GM18505 (cell line): Measurements from ENCODE around the gene AFF4.
"Not testable (repeated sequence)": the region's sequence is repeated elsewhere in the genome, so short reads cannot be mapped to it uniquely, and the experiment has no call there.

Experiments
- ATAC-seq: cut with Tn5 transposase; IDR thresholded peaks from one replicate; pipeline ENCODE4 v1.9.1; 2021; ENCODE audit not compliant: unreplicated experiment
- POLR2A ChIP-seq: IDR thresholded peaks from 4 replicates; pipeline ENCODE4 v1.6.1; 2011; ENCODE audit warnings: borderline replicate concordance; ENCODE audit not compliant: insufficient read depth, insufficient read length; ENCODE audit errors: extremely low read depth

AFF4 gene

DNA sequence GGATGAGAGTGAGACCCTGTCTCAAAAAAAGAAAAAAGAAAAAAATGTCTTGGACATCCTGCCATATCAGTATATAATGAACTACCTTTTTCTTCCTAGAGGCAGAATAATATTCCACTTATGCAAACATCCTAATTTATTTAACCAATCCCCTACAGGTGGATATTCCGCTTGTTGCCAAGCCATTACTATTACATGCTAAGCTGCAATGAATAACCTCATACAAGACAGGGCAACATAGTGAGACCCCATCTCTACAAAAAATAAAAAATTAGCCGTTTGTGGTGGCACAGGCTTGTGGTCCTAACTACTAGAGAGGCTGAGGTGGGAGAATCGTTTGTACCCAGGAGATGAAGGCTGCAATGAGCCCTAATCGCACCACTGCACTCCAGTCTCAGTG, 1.7 kb upstream of the AFF4 start:
- TF ChIP-seq POLR2A: no peak
- no peak for ATAC-seq

- no peak for TF ChIP-seq POLR2A
- no peak for ATAC-seq
Measured at GRCh38 chr5:132962429-132963021, 909 bp downstream of the AFF4 start.

GRCh38 chr5:132961887-132962286, 1.5 kb downstream of the AFF4 start:
- no peak for ATAC-seq
- no peak for TF ChIP-seq POLR2A

DNA sequence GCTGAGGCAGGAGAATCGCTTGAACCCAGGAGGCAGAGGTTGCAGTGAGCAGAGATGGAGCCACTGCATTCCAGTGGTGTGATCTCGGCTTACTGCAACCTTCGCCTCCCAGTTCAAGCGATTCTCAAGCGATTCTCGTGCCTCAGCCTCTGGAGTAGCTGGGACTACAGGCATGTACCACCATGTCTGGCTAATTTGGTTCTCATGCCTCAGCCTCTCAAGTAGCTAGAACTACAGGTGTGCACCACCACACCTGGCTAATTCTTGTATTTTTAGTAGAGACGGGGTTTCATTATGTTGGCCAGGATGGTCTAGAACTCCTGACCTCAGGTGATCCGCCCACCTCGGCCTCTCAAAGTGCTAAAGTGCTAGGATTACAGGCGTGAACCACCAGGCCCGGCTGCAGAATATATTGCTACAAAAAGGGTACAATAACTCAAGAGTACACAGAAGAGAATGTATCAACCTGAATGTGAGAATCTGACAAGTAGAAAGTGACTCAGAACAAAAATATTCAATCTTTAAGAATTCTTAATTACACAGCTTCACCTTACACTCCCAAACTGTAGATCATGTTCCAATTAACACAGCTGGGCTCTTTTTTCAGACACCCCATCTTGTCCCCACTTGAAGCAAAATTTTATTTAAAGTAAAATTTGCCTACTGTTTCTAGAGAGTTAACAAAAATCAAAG, 2.2 kb downstream of the AFF4 start:
- not testable (repeated sequence) for ATAC-seq

DNA sequence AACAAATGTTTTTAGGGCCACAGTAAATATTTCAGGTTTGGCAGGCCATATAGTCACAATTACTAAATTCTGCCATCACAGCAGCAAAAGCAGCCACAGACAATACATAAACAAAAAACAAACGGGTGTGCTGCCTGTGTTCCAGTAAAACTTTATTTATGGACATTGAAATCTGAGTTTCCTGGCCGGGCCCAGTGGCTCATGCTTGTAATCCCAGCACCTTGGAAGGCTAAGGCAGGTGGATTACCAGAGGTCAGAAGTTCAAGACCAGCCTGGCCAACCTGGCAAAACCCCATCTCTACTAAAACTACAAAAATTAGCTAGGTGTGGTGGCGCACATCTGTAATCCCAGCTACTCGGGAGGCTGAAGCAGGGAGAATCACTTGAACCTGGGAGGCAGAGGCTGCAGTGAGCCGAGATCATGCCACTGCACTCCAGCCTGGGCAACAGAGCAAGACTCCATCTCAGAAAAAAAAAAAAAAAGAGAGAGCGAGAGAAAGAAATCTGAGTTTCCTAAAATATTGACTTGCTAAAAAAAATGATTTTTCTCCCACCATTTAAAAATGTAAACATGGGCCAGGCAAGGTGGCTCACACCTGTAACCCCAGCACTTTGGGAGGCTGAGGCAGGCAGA, 7.2 kb downstream of the AFF4 start:
- not testable (repeated sequence) for ATAC-seq

DNA sequence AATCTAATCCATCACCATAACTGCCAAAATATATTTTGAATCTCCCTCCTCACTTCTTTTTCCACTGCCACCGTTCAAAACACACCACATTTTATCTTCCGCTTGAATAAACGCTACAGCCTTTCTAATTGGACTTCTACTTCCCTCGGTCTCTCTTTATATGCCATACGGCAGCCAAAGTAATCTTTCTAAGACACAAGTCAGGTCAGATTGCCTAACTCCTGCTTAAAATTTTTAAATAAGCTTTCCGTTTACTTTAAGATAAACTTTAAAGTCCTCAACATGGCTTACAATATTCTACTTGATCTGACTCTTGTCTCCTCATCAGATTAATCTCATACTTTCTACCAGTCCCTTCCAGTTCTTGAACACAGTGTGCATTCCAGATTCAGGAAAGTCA, 9.7 kb downstream of the AFF4 start:
- no peak for ATAC-seq
- no peak for TF ChIP-seq POLR2A

GRCh38 chr5:132952829-132953228, 10.6 kb downstream of the AFF4 start:
- TF ChIP-seq POLR2A: no peak
- no peak for ATAC-seq

GRCh38 chr5:132951897-132952296, 11.5 kb downstream of the AFF4 start:
- no peak for TF ChIP-seq POLR2A
- no peak for ATAC-seq

DNA sequence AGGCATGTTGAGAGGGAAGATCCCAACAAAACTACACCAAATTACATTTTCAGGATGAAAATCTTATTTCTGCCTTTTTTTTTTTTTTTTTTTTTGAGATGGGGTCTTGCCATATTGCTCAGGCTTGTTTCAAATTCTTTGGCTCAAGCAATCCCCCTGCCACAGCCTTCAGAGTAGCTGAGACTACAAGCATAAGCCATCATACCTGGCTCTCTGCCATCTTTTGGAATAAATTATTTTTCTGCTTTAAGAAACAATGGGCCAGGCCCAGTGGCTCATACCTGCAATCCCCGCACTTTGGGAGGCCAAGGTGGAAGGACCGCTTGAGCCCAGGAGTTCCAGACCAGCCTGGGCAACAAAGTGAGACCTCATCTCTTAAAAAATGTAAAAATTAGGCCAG, 14.3 kb downstream of the AFF4 start:
- no peak for ATAC-seq
- TF ChIP-seq POLR2A: no peak

DNA sequence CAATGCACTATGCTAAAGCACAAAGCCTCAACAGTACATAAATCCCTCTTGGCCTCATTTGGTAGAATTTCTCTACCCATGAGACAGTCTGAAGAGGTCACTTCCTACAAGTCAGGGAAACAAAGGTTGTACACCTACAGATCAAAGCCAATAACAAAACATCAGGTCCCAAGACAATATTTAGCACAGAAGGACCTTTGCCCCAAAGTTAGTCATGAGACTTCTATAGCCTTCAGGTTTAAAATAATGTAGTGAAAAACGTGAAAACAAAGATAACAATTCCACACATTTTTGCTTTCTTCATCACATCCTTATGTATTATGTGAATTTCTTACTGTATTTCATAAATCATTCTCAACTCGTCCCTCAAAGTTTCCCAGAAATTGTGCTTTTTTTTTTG, 15.8 kb downstream of the AFF4 start:
- ATAC-seq: no peak
- TF ChIP-seq POLR2A: no peak

GRCh38 chr5:132945315-132945714, 18.1 kb downstream of the AFF4 start:
- ATAC-seq: not testable (repeated sequence)

- no peak for ATAC-seq
- no peak for TF ChIP-seq POLR2A
Measured at GRCh38 chr5:132943362-132944022, 19.9 kb downstream of the AFF4 start.

GRCh38 chr5:132941331-132941730, 22.1 kb downstream of the AFF4 start:
- TF ChIP-seq POLR2A: no peak
- no peak for ATAC-seq

DNA sequence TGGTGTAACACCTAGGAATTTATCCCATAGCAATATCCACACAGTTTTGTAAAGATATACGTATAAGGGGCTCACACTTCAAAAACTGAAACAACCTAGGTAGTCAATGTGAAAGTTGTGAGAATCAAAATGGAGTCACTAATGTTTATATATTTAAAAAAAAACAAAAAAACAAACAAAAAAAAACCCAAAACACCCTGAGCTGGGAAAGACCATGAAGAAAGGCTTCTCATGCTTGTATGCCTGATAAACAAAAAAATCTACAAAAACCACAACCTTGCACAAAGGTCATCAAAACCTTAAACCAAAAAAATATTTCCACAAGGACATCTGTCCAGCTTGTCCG, 35.4 kb downstream of the AFF4 start:
- TF ChIP-seq POLR2A: no peak
- no peak for ATAC-seq
